HG03064 (cell line): Measurements from ENCODE around the gene C1orf35.

ENCODE experiments used
- ATAC-seq: cut with Tn5 transposase; IDR thresholded peaks from one replicate; pipeline ENCODE4 v1.9.1; 2021; ENCODE audit warnings: low read depth; ENCODE audit not compliant: unreplicated experiment

Gene C1orf35

DNA sequence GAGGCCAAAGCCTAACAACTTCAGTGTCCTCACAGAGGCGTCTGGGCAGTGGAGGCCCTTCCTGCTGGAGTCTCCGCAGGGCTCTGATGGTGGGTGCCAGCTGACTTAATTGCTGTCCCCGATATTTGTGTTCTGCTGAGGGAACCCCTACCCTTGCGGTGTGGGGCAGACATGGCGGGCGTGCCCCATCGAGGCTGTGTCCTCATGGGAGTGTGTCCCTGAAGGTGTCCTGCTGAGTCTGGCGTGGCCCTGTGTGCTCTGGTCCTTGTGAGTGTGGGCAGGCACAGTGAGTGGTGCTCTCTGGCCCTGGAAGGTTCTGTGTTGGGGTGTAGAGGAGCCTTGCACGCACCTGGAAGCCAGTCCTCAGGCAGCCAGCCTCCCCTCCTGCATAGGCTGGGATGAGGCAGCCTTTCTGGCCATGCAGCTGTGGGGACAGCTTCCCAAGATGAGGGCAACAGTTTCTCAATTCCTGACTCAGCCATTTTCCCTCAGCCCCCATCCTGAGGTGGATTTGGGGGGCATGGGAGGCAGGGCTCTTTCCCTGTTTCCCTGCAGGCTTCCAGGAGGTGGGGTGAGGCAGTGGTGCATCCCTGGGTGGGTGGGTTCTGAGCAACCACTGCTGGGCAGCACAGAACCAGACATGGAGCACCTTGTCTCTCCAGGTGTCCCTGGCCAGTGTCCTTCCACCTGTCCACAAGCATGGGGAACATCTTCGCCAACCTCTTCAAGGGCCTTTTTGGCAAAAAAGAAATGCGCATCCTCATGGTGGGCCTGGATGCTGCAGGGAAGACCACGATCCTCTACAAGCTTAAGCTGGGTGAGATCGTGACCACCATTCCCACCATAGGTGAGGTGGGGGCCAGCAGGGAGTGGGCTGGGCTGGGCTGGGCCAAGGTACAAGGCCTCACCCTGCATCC is 6.5 kb downstream of the C1orf35 start:
- no peak for ATAC-seq

DNA sequence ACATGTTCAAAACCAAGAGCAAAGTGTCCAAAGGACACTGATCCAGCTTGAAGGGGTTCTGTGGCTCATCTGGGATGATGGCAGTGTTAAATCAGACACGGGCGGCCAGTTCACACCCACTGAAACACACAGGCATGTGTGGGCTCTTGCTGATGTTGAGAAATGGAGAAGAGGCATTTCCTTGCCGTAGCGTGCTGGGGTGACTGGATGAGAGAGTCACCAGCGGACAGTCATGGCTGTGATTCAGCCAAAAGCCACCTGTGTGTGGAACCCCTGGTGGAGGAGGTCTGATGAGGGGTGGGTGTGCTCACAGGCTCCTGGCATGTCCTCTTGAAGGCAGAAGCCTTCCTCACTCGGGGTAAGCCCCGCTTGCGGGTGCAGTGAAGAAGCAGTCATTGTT is 7.2 kb downstream of the C1orf35 start:
- ATAC-seq: no peak

DNA sequence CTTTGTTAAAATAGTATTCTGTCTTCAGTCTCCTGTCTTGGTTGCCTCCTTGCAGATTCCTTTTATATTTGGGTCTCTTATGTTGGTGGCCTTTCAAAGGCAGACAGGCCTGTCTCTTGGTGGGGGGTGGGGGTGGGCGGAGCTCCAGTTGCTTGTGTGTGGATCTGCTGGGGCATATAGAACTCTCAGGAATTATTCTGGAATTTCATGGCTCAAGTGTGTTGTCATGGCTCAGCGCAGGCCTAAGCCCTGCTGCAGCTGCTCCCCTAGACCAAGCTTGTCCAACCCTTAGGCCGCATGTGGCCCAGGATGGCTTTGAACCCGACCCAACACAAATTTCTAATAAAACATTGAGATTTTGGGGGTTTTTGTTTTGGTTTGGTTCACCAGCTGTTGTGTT is 8.0 kb downstream of the C1orf35 start:
- no peak for ATAC-seq

DNA sequence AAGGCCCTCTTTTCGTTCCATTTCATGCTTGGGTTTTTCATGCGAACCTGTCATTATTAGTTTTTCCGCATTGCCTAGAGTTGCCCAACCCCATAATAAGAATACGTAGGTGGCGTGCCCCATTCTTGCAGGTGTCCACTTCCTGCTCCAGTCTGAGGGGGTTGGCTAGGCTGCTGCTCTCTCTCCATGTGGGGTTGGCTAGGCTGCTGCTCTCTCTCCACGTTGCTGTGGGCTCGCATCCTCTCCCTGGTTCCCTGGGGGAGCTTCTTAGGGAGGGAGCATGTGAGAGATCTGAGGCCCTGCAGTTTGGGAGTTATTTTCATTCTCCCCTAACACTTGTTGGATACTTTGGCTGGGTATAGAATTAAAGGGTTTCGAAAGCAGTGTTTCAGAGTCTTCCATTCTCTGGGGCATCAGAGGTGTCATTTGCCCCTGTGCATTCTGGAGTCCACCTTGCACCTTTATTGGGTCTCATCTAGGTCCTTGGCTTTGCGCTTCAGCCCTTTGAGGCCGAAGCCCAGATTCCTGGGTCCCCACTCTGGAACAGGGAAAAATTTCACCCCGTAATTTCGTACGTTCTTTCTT is 8.6 kb downstream of the C1orf35 start:
- no peak for ATAC-seq

- ATAC-seq: no peak
Measured at GRCh38 chr1:228093050-228093906, 9.8 kb downstream of the C1orf35 start.

GRCh38 chr1:228092342-228093049 is 10.6 kb downstream of the C1orf35 start:
- no peak for ATAC-seq

DNA sequence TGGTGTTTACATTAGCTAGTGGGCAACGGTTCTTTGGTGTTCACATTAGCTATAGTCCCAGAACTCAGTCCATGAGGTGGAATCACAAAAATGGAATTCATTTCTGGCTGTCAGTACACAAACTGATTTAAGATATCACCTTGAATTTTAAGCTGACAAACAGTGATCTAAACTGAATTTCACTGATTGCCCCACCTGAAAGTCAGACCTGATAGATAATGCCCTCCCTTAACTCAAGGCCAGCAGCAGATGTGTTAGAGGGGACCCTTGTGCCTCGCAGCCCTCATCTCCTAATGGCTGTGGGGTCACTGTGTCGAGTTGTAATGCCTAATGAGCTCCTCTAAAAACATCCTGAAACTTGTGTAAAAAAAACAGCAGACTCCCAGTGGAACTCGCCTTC is 12.0 kb downstream of the C1orf35 start:
- no peak for ATAC-seq

- no peak for ATAC-seq
Measured at GRCh38 chr1:228090613-228091081, 12.5 kb downstream of the C1orf35 start.

DNA sequence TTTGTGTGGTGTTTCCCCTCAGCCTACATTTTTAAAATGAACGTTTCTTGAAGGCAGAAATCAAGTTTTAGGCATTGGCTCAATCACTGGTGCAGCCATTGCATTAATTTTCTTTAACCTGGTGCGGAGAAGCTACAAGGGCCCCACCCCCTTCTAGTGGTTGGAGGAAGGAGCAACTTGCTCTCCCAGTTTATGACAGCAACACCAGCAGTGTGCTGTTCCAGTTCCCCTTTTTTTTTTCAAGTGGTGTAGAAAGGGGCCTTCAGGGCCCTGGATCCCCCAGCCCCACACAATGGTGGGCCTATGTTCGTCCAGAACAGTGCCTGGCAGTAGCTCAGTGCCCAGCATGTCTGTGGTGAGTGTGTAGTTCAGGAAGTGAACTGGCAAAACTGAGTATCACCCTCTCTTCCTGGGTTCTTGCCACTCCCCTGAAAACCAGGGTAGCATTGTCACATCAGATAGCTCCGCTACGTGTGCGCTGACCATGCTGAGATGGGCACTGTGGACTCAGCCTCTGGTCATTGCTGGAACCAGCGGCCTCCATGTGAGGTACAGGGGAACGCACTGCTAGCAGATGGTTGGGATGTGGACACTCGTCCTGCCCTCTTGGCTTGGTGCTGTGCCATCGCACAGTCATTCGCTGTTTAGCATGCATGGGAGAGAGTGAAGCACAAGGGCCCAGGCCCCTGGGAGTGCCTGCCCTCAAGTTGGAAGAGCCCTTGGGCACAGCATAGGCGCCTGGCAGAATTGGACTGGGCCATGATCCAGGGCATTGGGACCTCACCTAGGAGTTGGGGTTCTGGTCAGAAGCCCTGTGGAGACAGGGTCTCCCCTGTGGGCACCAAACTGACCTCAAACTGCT is 13.4 kb downstream of the C1orf35 start:
- ATAC-seq: no peak

DNA sequence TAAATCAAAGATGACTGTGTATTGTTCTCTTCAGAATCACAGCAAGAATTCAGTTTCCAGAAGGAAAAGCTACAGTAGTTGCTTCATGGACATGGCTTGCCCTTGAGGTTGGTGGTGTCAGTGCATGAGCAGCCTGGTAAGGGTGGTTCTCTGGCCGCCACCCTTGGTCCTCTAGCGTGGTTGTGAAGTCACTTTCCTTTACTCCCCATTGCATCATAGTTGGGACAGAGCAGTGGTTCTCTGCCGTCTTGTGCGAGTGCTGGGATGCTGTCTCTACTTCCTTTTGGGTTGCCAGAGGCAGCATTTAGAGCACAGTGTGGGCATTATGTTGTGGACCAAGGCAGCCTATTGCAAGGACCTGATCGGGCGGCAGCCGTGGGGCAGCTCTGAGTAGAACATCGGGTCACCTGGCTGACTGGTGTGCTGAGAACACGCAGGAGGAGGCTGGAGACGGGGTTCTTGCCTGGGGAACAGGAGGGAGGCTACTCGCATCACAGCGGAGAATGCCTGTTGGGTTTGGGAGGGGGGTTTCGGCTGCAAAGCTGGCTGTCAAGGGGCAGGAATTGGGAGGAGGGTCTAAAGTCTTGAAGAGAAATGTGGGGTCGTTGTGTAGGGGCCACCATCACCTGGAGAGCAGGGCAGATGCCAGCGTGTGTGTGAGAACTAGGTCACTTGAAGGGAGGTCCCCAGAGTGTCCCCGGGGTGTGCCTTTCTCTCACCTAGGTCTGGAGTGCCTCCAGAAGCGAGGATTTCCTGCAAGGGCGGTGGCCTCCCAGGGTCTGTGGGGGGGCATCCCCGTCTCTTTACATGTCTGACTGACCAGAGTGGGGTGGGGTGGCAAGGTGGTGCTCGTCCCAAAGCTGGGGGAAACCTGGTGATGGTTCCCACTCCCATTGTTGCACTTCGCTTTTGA is 14.3 kb downstream of the C1orf35 start:
- ATAC-seq: no peak

GRCh38 chr1:228087771-228088251 is 15.3 kb downstream of the C1orf35 start:
- ATAC-seq: no peak

GRCh38 chr1:228085287-228085951 is 17.7 kb downstream of the C1orf35 start:
- no peak for ATAC-seq

DNA sequence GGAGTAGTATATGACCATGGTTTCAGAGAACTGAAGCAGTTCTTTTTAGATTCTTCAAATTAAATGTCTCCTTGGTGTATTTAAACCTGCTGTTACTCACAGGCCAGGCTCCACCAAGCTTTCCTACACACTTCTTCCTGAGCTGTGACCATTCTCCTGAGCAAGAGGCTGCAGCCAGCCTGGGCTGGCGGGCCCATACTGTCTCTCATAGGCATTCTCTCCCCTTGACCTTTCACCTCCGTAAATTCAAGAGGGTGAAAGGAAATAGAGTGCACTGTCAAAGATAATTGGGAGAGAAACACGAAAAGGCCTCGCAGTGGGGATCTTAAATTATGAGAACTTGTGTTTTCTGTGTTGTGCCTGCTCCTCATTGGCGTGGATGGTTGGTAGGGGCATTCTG is 18.3 kb downstream of the C1orf35 start:
- ATAC-seq: no peak

- no peak for ATAC-seq
Measured at GRCh38 chr1:228084325-228084724, 18.8 kb downstream of the C1orf35 start.

DNA sequence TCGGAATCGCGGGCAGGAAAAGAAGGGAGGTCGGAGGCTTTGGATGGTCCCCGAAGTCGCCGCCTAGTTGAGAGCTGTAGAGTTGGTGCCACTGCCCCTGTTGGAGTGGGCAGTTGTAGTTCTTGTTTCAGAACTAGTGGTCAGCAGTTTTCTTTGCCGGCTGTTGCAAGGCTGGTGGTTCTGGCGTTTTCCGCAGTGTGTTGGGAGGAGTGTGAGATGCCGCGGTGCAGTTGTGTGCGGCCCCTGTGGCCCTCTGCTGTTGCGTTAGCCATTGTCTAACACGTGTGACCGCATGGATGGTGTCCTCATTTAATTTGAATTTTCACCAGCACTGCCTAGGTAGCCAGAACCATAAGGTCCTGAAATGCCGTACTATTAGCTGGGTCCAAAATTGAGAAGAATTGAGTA is 19.2 kb downstream of the C1orf35 start:
- no peak for ATAC-seq

DNA sequence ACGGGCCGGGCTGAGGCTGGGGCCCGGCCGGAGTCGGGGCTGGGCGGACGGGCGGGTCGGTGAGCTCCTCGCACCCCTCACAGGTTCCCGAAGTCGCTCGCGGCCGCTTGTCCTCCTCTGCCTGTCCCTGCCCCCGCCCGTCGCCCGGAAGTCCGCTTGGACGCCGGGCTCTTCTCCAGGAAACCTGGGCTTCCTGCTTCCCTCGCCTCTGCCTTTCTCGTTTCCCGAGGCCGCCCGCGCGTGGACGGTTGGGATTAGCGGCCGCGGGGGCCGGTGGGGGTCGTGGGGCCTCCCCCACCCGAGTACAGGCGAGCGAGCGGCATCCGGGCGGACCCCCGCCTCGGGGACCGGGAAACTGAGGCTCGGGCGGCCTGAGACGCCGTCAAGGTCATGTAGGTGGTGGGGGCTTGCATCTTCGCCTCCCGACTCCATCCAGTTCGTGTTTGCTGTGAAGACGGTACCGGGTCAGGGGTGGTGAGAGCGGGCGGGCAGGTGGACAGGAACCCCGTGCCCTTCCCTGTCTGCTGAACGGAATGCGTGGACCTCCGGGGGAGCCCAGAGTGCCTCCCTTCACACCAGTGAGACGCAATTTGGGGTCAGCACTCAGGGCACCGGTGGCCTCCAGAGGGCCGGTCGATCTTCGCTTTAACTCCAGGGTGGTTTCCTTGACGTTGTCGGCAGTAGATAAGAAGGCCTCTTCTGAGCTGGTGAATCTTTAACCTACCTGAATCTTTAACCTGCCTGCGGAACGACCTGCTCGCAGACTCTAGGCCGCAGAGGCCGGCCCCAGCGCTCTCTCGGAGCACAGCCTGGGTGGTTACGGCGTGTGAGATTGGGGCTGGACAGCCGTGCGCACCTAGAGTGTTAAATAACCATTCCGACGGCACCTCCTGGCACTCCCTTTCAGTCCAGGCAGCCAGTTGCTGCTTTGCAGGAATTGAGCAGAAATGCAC is 19.9 kb downstream of the C1orf35 start:
- ATAC-seq: peak; percentile 24
